ENCODE results near the gene GLI2.

GLI2 gene

DNA sequence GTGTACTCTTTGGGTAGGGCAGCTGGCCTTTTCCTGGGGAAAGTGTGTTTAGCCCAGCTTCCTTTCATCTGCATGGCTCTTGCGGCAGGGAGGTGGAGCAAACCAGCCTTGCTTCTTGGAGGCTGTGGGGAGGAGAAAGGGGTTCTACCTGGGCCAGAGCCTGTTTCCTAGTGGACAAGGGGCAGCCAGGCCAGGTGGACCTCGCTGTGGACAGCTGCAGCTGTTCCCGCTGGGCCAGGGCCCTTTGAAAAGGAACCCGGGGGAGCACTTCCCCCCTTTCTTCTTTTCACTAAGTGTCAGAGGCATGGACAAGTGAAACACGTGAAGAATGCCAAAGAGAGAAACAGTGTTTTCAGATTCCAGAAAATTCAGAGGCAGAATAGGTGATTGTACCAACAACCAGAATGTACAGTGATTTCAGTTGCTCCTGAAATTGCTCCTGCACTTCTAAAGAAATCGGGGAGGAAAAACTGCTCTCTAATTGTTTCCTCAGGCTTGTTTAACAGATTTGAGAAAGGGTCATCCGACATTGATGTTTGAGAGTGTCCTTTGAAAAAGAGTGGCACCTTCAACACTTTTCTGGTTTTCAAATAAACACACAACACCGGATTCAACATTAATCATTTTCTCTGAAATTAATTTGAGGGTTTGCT is 3.9 kb downstream of the GLI2 start:
- DNase-seq: no peak

DNA sequence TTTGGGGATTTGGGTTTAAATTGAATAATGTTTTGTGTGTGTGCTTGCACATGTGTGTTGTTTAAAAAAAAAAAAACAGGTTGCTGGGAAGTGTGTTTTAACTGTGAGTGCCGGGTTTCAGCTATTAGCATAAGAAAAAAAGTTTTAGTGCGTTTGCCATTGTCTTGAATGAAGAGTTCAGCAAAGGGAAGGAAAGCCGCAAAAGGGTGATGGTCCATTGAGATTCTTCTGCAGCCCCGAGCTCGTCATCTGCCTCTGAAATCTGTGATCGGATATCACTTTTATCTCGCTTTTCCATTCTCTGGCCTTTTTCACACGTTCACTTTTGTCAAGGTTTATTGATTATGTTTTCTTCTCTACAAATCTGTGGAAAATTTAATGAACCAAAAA is 4.7 kb downstream of the GLI2 start:
- no peak for DNase-seq

DNA sequence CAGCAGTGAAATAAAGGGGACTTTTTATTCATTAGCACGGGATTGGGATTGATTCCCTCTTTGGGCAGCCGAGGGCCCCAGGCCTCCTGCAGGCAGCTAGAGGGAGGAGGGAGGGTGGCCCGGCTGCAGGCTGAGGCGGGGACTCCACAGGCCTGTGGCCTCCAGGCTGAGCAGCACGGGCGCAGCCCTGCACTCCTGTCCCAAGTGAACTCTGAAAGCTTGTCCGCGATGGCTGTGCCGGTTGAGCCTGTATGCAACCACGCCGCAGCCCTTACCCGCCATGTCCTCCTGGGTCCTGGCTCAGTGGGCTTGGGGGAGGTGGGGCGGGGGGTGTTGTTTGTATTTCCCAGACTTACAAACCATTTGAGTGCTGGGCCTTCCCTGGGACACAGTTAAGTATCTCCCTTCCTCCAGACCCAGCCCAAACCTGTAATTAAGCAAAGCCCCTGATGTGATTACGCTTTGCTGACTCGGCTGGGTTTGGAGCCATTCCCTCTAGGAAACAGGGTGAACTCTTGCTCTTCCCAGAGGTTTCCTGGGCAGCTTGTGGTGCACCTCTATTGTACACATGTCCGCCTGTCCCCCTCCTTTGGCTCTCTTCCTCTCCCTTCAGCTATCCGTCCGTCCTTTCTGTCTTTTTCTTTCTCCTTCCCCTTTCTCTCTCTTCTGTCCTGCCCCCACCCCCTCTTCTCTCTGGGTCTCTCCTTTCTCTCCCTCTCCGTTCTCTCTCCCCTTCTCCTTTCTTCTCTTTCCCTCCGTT is 5.3 kb downstream of the GLI2 start:
- no peak for DNase-seq

DNA sequence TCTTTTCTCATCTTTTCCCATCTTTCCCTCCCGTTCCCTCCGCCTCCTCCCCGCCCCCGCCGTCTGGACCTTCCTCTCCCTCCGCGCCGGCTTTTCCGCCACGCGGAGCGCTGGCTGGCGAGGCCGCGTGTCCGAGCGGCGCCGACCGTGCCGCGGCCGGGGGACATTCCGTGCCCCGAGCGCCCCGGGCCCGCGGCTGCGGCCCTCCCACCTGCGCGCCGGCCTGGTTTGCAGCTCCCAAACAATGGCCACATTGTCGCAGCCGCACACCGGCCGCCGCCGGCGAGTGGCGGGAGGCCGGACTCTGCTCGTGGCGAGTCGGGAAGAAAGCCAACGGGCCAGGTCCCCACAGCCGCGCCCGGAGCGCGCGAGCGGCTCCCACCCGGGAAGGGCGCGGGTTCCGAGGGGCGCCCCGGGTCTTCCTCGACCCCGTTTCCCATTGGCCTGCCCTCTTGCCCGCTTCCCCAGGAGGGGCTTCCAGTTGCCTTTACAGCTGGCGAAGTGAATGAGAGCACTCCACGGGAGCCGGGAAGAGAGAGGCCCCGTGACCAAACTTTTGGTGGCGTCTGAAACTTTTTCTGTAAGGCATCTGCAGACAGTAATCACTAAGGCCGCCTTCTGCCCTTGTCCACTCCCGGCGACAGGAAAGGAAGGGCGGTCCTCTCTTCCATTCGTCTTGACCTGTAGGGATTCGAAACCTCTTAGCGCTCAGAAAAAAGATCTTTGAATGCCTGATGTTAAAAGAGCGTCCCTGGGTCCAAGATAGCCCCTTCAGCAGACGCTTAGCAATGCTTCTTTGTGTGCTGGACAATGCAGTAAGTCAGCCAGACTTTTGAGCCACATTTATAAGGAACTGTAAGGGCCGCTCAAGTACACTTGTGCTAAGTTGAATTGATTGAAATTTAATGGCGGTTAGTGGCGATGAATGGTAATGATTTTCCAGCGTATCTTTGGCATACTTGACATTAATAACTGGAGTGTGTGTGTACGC is 6.2 kb downstream of the GLI2 start:
- DNase-seq: no peak

DNA sequence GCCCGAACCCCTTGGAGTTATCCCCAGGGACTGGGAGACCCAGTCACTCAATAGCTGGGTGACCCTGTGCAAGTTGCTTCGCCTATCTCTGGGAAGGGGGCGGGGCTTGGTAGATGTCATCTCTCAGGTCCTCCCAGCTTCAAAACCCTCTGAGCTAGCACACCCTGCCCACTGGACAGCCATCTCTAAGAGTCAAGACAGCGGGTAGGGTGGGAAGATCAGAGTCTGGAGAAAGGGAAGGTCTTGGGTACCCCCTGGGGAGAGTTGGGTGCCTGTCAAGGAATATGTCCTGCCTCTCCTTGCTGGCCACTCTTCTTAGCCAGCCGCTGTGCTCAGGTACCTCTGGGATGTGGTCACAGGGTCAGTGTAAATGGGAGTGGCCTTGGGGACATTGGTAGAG is 8.0 kb downstream of the GLI2 start:
- no peak for DNase-seq

DNA sequence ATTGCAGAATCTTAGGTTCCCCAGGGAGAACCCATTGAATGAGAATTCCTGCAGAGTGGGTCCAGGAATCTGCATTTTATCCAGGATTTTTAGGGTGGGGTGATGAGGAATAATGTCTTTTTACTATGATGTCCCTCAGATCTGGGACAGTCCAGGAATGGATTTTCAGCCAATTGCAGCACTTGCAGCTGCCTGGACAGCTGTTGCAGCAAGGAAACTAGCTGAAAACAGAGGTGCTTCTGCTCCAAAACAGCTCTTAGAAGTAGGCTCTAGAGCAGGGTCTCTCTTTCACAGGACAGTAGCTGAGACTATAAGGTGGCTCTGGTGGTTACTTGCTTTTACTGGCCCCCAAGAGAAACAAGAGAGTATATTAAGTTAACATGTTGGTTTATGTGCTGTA is 9.1 kb downstream of the GLI2 start:
- no peak for DNase-seq

DNA sequence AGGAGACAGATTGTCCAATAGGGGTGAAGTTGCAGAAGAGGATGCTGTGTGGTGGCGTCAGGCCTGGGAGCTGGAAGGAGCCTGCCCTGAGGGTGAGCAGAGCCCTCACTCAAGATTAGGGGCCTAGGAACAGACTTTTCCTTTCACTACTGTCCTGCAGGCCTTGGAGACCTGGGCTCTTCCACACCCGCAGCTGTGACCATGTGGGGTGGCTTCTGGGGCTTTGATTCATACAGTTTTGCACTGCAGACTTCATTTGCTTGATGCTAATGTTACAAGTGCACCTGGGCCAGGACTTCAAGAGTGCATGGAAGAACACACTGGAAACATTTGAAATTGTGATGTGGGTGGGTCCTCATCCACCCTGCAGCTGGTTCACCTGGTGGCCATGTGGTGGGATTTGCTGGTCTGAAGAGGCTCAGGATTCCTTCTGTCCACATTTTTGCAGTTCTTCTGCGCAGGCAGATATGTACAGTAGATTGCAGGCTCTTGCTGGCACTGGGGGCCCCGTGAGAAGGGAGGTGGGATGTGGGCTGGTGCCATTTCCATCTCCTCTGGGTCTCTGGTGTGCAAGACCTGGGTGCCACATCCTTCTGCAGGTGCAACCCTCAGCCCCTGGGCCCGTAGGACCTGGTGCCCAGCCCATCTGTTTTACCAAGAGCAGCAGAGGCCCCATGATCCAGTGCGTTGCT is 9.9 kb downstream of the GLI2 start:
- DNase-seq: no peak

DNA sequence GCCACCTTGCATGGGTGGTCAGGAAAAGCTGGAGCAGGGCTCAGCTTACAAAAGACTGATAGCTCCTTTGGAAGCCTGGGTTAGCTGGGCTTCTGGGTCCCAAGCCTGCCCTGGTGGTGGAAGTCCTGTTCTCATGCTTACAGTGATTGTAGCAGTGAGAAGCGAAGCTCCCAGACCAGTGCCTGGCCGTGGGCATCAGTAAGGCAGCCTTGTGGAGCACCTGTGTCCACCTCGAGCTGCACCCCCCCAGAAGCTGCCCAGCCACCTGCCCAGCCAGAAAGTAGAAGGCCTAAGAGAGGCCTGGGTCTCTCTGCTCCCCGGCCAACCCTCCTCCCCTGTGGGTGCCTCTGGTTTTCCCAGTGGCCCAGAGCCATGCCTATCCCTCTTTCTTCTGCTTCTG is 10.5 kb downstream of the GLI2 start:
- no peak for DNase-seq

DNA sequence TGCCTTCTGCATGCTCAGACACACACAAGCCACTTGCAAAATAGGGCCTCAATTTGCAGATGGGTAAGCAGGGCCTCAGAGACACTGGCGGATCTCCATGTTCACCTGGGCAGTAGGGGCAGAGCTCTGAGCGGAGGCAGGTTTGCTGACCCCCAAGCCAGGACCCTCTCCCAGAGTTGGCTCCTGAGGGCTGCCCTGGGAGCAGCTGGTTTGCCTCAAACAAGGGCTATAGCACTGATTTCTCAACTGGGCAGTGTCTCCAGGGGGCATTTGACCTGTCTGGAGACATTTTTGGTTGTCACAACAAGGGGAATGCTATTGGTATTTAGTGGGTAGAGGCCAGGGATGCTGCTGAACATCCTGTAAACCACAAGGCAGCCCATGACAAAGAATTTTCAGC is 11.6 kb downstream of the GLI2 start:
- DNase-seq: no peak

DNA sequence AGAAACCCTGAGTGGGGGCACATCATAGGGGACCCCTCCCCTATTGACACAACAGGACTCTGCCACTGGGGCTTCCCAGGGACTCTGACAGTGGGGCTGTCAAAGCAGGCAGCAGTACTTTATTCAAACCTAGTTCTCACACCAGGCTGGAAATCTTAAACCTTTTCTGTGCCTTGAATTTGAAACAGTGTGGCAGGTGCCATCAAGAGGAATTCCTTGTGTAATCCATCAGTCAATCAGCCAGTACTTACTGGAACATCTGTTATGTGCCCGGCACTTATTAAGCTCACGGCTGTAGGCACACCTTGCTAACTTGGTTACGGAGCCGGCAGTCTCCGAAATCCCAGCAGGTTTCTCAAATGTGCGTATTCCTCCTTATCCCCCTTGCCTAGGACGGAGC is 12.0 kb downstream of the GLI2 start:
- no peak for DNase-seq

DNA sequence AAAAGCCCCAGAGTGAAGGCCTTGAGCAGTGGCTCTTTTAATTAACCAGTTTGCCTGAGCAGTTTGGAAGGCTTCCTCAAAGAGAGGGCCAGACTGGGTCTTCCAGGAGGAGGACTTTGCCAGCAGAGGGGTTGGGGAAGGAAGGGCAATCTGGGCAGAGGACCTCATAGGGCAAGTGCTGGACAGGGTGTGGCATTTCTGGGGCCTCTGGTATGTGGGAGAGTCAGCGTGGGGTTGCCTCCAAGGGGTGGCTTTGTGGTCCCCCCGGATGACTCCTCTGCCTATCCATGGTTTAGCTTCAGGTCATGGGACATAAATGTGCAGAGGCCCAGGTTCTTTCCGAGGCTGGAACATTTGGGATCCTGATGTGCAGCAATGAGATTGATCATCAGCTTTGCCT is 12.6 kb downstream of the GLI2 start:
- DNase-seq: no peak

DNA sequence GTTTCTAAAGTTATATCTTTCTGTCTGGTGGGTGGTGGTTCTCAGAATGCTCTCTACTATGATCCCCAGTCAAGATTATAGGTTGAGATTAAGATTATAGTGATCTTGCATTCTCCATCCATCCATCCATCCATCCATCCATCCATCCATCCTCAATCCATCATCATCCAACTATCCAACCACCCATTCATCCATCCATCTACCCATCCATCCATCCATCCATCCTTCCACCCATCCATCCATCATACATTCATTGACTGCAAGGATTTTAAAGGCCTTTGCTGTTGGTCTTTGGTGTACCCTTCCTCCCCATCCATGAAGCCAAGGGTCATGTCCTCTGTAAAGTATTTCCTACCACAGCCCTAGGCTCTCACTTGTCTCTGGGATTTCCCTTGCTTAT is 13.1 kb downstream of the GLI2 start:
- no peak for DNase-seq

DNA sequence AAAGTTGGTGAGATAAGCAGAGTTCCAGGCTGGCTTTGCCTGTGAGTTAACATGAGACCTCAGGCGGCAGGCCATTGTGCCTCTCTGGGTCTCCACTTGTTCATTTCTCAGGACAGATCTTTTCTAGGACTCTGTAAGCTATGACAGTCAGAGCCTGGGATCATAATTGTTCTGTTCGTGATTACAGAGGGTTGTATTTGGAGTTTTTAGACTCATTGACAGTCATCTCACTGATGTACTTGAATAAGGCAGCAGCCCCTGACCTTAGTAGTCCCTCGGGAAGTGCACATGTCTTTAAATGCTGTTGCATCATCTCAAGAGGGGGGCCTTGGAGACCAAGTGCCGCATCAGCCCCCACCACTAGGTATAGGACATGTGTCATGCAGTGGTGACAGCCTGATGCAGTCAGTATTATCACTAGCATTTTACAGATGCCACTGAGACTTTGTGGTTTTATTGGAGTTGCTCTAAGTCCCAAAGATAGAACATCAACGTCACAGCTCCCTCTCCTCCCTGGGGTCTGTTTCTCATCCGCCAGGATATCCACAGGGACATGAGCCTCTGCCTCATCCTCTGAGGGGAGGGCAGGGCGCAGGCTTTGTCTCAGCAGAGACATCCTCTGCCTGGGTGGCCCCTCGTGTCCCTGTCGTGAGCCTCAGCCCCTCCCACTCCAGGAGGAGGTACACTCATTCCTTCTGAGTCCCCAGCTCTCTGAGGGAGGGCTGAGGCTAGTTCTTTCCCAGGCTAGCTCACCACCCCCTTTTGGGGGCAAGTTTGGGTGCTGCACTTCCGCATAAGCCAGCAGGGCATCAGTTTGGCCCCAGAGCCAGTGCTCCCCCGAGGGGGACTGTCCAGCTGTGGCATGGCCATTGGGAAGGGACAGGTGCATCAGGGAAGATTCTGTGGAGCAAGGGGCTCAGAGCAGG is 14.1 kb downstream of the GLI2 start:
- DNase-seq: no peak

DNA sequence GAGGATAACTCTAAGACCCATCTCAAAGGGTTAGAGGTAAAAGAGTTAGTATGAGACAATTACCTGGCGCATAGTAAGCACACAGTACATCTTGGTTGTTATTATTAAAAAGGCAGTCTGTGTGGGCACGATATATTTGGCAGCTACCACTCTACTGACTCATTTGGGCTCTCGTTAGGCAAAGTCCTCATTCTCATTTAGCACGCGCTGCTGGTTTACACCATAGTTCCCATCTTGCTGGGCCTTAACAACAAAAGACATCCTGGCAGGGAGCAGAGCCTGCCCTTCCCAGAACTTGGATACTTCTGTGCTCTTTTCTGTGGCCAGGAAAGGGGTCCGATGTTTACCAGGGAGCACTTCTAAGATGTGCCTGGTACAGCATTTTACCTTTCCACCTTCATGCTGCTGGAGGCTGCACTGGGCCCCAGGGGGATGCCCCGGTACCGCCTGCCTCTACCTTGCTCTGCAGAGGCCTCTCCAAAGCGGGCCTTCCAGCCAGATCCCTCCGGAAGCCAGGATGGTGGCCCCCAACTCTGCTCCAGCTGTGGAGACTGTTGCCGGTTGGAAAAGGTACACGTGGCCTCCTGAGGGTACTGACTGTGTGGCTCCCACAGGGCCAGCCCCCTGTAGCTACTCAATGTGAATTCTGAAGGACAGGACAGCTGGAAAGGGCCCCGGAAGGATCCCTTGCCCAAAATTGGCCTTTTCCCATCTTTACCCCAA is 15.0 kb downstream of the GLI2 start:
- peak; percentile 21 for DNase-seq

DNA sequence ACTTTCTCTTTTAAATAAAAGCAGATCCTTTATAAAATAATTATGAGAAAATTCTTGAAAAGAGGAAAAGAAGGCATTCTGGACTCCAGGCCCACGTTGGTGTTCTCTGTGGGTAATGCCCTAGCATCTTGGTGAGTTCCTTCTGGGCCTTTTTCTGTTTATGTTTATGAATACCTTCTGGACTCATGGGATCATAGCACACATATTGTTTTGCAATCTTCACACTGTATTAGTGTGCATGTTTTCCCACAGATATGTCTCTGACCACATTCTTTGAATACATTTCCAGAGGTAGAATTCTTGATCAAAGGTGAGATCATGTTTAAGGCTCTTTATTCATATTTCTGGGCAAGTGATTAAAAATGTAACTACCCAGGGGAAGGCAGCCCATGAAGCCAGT is 15.9 kb downstream of the GLI2 start:
- no peak for DNase-seq

DNA sequence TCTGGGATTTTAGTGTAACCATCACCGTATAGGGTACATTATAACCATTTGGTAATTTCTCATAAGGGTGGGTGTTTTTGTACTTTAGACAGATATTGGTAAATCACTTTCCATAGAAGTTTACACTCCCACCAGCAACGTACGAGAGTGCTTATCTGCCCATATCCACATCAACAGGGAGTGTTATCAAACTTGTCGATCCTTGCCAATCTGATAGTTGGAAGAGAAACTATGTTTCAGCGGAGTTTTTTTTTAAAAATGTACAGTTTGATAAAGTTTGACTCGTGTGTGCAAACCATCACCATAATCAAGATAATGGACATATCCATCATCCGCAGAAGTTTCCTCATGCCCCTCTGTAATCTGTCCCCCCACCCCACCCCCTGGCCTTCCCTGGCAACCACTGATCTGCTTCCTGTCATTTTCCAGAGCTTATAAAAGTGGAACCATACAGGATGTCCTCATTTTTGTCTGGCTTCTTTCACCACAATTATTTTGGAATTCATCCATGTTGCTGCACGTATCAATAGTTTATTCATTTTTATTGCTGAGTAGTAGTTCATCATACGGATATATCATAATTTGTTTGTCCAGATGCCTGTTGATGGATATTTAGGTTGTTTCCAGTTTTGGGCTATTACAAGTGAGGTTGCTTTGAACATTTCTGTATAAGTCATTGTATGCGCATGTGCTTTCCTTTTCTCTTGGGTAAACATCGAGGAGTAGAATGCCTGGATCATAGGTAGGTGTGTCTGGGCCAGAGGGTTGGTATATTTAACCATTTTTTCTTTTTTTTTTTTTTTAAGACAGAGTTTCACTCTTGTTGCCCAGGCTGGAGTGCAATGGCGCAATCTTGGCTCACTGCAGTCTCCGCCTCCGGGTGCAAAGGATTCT is 18.6 kb downstream of the GLI2 start:
- DNase-seq: no peak

DNA sequence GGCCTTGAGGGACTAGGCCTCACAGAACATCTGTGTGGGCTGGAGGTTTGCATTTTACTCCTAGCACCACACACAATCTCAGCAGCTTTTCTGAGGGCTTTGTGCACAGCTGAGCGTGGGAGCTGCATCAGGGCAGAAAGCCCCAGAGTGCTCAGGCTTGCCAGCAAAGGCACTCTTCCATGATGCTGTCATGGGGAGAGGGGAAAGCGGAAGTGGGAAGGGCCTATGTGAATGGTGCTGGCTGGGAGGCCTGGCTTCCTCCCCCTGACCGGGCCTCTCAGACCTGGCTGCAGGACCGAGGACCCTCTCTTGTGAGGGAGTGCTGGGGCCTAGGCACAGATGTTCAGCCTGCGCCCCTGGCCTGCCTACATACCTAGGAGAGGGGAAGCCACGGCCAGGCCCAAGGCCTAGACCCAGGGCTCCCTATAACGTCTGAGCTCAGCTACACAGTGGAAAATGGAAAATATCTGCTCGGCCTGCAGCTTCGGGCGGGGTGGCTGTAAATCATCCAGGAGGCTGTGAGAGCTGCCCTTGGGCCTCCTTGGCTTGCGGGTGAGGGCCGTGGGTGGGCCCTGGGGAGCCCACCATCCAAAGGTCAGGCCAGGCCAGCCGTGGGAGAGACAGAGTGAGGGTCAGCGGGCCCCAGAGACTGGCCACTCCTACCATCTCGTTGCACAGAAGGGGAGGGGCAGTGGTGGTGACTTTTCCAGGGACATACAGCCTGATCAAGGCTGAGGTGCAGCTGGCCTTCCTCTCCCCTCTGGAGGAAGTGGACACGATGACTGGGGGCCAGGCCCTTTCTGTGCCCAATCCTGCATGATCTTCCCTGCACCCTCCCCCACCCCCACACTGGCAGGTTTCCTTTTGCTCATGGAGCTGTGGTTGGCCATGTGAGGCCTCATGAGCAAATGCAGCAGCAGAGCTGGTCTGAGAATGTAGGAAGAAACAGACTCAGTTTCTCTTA is 22.8 kb downstream of the GLI2 start:
- no peak for DNase-seq

DNA sequence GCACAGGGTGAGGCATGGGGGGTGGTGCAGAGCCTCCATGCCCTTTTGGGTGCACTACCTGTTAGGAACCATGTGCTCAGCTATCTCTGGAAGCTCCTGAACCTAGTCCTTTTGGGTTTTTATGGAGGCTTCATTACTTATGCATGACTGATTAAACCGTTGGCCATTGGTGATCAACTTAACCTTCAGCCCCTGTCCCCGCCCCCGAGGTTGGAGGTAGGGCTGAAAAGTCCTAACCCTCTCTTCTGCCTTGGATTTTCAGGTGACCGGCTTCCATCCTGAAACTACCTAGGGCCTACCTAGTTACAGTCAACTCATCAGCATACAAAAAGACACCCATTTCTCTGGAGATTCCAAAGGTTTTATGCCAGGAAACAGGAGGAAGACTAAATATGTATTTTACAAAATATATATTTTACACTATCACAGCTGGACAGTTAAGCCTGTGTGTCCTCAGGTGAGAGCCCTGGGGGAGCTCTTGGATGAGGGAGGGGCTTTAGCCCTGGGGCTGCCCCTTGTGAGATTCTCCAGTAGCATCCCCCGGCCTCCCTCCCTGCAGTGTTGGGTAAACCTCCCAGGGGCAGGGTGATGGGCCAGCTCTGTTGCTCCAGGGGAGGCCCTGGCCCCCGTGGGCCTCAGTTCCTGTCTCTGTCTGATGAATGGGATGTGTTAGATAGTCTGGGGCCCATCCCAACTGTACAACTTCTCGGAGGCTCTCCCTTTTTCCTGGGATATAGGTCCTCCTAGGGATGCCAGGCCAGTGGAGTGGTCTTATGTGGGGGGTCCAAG is 24.1 kb downstream of the GLI2 start:
- DNase-seq: no peak
